K562 (cell line): Measurements from ENCODE around the gene AHCYL2. TPM values are rescaled to one million over a fixed set of nuclear protein-coding genes. Genes with fewer than 3 reads are reported as not detected.
A peak's percentile ranks its signal among the peaks of the same experiment; 100 is the strongest.

ENCODE experiments used
- BRD4 ChIP-seq: fragments of 200-600 bp; sonication (generic); IDR thresholded peaks from 2 replicates; pipeline ENCODE4 v1.6.1; 2017; ENCODE audit warnings: inconsistent platforms
- HLTF ChIP-seq: fragments of 450-650 bp; IDR thresholded peaks from 2 replicates; pipeline ENCODE4 v1.6.1; 2016
- KAT7 ChIP-seq: sonication (generic); formaldehyde crosslinking; IDR thresholded peaks from 2 replicates; pipeline ENCODE4 v1.8.0; 2022; ENCODE audit warnings: missing genetic modification reagents, mild to moderate bottlenecking, borderline replicate concordance
- KDM5B ChIP-seq: fragments of 200-600 bp; sonication (generic); IDR thresholded peaks from 2 replicates; pipeline ENCODE4 v1.6.1; 2012; ENCODE audit warnings: low read depth, mild to moderate bottlenecking, moderate library complexity, low read length, control low read depth, inconsistent platforms; ENCODE audit not compliant: insufficient replicate concordance
- MTA1 ChIP-seq: fragments of 450-650 bp; IDR thresholded peaks from 2 replicates; pipeline ENCODE4 v1.6.1; 2017; ENCODE audit warnings: borderline replicate concordance
- NCOA4 ChIP-seq: fragments of 450-650 bp; IDR thresholded peaks from 2 replicates; pipeline ENCODE4 v1.6.1; 2018; ENCODE audit warnings: mild to moderate bottlenecking; ENCODE audit not compliant: partially characterized antibody
- POLR3A ChIP-seq: IDR thresholded peaks from 2 replicates; pipeline ENCODE4 v1.6.1; 2011; ENCODE audit warnings: borderline replicate concordance, mild to moderate bottlenecking, moderate library complexity; ENCODE audit not compliant: insufficient read length, insufficient read depth; ENCODE audit errors: extremely low read depth
- PRMT5 ChIP-seq: sonication (generic); formaldehyde crosslinking; IDR thresholded peaks from 2 replicates; pipeline ENCODE4 v1.5.0; 2020; ENCODE audit warnings: missing genetic modification reagents
- RBM15 ChIP-seq: fragments of 200-400 bp; formaldehyde crosslinking; IDR thresholded peaks from 2 replicates; pipeline ENCODE4 v1.6.1; 2018; ENCODE audit warnings: mild to moderate bottlenecking, low read length, moderate library complexity; ENCODE audit not compliant: insufficient read depth
- ZFP1 ChIP-seq: fragments of 450-650 bp; formaldehyde crosslinking; IDR thresholded peaks from 2 replicates; pipeline ENCODE4 v1.4.0; 2020; ENCODE audit warnings: mild to moderate bottlenecking, mixed read lengths
- ZNF75A ChIP-seq: fragments of 450-650 bp; formaldehyde crosslinking; IDR thresholded peaks from 2 replicates; pipeline ENCODE4 v1.4.0; 2020; ENCODE audit warnings: mild to moderate bottlenecking
- polyA plus RNA-seq, 8 experiments: library from polyadenylated mRNA; depleted of rRNA in 4 of 8; stranded (reverse) in 5 of 8; unstranded in 3 of 8; fragments of >200 nt; fragmentation: Nextera tagmentation in 2 of 8; fragmentation: Illumina TruSeq in 1 of 8; extraction: Ambion mirVana in 2 of 8; extraction: Trizol in 1 of 8; gene quantifications; 2 replicates each; pipeline versions ENCODE4 v1.2.1 to v1.2.3, GENCODE V29; 2011 to 2014; ENCODE audit warnings: inconsistent platforms in 1 of 8, missing spikeins in 1 of 8
- total RNA-seq, 7 experiments: library from RNA; depleted of rRNA in 6 of 7; stranded (reverse); fragments of >200 nt in 6 of 7; fragmentation: Illumina TruSeq in 2 of 7; extraction: Trizol in 2 of 7; gene quantifications; 2 replicates each; pipeline versions ENCODE4 v1.2.1 to v1.2.3, GENCODE V29; 2011 to 2021; ENCODE audit warnings: low replicate concordance in 1 of 7
- TF ChIP-seq, protein P1 (sequence below): sonication (generic); formaldehyde crosslinking; IDR thresholded peaks from 2 replicates; pipeline ENCODE4 v1.8.1; 2022; ENCODE audit warnings: missing genetic modification reagents
- TF ChIP-seq, protein P2 (sequence below): fragments of 450-650 bp; IDR thresholded peaks from 2 replicates; pipeline ENCODE4 v1.6.1; 2016; ENCODE audit warnings: borderline replicate concordance
- TF ChIP-seq, protein P3 (sequence below): sonication (generic); formaldehyde crosslinking; IDR thresholded peaks from 2 replicates; pipeline ENCODE4 v1.8.0; 2023; ENCODE audit warnings: missing genetic modification reagents, mild to moderate bottlenecking, borderline replicate concordance

Gene AHCYL2
- total and polyA plus RNA-seq, 9 of the 15 experiments (the other 6 are each of a cell fraction or from before 2014, with no cell fraction given), result 0.93 to 10.5 (median 5.2) TPM

DNA sequence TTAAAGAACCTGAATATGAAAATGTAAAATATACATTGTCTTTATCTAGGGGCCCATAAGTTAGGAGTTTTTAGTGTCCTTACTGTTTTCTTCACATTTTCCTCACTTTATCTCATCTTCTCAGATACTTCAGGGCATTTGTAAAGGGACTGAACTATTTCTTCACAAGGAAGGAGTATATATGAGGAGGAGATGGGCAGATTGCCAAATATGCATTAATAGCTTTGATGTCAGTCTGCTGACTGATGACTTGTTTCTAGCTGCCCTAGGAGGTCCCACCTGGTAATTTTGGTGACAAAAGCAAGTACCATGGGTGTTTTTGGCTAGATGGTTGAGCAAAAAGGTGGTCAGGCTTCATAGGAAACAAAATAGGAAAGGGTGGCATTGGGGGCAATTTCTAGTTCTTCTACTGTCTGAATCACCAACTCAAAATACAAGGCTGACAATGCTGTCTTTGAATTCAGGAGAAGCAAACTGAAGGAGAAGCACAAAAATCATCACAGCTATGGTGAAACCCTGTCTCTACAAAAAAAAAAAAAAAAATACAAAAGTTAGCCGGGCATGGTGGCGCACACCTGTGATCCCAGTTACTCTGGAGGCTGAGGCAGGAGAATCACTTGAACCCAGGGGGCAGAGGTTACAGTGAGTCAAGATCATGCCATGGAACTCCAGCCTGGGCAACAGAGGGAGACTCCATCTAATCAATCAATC, 199.0 kb downstream of the AHCYL2 start (continued):
- TF ChIP-seq HLTF (no peak), NCOA4 (no peak), MTA1 (no peak), PRMT5 (no peak), ZNF75A (CRISPR knock-in tag) (no peak), KAT7 (no peak), RBM15 (no peak), ZFP1 (CRISPR knock-in tag) (no peak), BRD4 (no peak), POLR3A (no peak), KDM5B (no peak)
- TF ChIP-seq, protein P1, sequence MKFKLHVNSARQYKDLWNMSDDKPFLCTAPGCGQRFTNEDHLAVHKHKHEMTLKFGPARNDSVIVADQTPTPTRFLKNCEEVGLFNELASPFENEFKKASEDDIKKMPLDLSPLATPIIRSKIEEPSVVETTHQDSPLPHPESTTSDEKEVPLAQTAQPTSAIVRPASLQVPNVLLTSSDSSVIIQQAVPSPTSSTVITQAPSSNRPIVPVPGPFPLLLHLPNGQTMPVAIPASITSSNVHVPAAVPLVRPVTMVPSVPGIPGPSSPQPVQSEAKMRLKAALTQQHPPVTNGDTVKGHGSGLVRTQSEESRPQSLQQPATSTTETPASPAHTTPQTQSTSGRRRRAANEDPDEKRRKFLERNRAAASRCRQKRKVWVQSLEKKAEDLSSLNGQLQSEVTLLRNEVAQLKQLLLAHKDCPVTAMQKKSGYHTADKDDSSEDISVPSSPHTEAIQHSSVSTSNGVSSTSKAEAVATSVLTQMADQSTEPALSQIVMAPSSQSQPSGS, result no peak
- TF ChIP-seq, protein P2, sequence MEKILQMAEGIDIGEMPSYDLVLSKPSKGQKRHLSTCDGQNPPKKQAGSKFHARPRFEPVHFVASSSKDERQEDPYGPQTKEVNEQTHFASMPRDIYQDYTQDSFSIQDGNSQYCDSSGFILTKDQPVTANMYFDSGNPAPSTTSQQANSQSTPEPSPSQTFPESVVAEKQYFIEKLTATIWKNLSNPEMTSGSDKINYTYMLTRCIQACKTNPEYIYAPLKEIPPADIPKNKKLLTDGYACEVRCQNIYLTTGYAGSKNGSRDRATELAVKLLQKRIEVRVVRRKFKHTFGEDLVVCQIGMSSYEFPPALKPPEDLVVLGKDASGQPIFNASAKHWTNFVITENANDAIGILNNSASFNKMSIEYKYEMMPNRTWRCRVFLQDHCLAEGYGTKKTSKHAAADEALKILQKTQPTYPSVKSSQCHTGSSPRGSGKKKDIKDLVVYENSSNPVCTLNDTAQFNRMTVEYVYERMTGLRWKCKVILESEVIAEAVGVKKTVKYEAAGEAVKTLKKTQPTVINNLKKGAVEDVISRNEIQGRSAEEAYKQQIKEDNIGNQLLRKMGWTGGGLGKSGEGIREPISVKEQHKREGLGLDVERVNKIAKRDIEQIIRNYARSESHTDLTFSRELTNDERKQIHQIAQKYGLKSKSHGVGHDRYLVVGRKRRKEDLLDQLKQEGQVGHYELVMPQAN, result 0 out of 2 replicates have a peak, but pooled peaks have one; percentile 26
- TF ChIP-seq, protein P3, sequence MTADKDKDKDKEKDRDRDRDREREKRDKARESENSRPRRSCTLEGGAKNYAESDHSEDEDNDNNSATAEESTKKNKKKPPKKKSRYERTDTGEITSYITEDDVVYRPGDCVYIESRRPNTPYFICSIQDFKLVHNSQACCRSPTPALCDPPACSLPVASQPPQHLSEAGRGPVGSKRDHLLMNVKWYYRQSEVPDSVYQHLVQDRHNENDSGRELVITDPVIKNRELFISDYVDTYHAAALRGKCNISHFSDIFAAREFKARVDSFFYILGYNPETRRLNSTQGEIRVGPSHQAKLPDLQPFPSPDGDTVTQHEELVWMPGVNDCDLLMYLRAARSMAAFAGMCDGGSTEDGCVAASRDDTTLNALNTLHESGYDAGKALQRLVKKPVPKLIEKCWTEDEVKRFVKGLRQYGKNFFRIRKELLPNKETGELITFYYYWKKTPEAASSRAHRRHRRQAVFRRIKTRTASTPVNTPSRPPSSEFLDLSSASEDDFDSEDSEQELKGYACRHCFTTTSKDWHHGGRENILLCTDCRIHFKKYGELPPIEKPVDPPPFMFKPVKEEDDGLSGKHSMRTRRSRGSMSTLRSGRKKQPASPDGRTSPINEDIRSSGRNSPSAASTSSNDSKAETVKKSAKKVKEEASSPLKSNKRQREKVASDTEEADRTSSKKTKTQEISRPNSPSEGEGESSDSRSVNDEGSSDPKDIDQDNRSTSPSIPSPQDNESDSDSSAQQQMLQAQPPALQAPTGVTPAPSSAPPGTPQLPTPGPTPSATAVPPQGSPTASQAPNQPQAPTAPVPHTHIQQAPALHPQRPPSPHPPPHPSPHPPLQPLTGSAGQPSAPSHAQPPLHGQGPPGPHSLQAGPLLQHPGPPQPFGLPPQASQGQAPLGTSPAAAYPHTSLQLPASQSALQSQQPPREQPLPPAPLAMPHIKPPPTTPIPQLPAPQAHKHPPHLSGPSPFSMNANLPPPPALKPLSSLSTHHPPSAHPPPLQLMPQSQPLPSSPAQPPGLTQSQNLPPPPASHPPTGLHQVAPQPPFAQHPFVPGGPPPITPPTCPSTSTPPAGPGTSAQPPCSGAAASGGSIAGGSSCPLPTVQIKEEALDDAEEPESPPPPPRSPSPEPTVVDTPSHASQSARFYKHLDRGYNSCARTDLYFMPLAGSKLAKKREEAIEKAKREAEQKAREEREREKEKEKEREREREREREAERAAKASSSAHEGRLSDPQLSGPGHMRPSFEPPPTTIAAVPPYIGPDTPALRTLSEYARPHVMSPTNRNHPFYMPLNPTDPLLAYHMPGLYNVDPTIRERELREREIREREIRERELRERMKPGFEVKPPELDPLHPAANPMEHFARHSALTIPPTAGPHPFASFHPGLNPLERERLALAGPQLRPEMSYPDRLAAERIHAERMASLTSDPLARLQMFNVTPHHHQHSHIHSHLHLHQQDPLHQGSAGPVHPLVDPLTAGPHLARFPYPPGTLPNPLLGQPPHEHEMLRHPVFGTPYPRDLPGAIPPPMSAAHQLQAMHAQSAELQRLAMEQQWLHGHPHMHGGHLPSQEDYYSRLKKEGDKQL (CRISPR knock-in tag), result no peak
